B cell (primary cell): ENCODE results near the gene PGA3. TPM values are rescaled to one million over a fixed set of nuclear protein-coding genes. Genes with fewer than 3 reads are reported as not detected.

Experiments used
- ATAC-seq: fragments of 200-7000 bp; cut with Tn5 transposase; one replicate; pipeline ENCODE4 v1.10.0; 2021; ENCODE audit warnings: low read depth, mild to moderate bottlenecking, moderate number of reproducible peaks, moderate library complexity
- CTCF ChIA-PET: fragments of 350-600 bp; sonication (Branson Sonifier 250); formaldehyde crosslinking; loops from one replicate; lab custom pipeline; 2021; ENCODE audit warnings: antibody characterized with exemption, inconsistent platforms; lab: Charles Lee
- POLR2A ChIA-PET: fragments of 350-600 bp; sonication (Branson Sonifier 250); formaldehyde crosslinking; loops from one replicate; lab custom pipeline; 2021; ENCODE audit warnings: antibody characterized with exemption; lab: Charles Lee
- DNase-seq: peaks from one replicate; pipeline ENCODE4 v3.0.0; 2013
- H2AFZ ChIP-seq: 2 replicates; pipeline ENCODE4 v1.6.1; 2012; ENCODE audit warnings: mild to moderate bottlenecking, low read depth, low read length; ENCODE audit not compliant: insufficient read depth, poor library complexity, severe bottlenecking
- H3K27ac ChIP-seq, 2 donors: 1 replicate in 1 of 2; 2 replicates in 1 of 2; pipeline ENCODE4 v1.5.1; 2012 to 2013; ENCODE audit warnings: low read length in 2 of 2, mild to moderate bottlenecking in 2 of 2, moderate library complexity in 1 of 2
- H3K27me3 ChIP-seq, 4 experiments: fragments of 200-600 bp in 1 of 4; sonication (generic) in 1 of 4; replicated peaks in 1 of 4; 1 replicate in 2 of 4; 2 replicates in 2 of 4; pipeline versions ENCODE4 v1.6.1 to v1.7.0; 2013 to 2016; ENCODE audit warnings: low read length in 3 of 4, mild to moderate bottlenecking in 2 of 4, mixed read lengths in 1 of 4, moderate library complexity in 1 of 4; ENCODE audit not compliant: insufficient read depth in 4 of 4, control insufficient read depth in 3 of 4; ENCODE audit errors: control extremely low read depth in 1 of 4
- H3K36me3 ChIP-seq, 2 experiments: replicated peaks in 1 of 2; 1 replicate in 1 of 2; 2 replicates in 1 of 2; pipeline versions ENCODE4 v1.6.1 to v1.7.1; 2013; ENCODE audit warnings: low read length in 1 of 2; ENCODE audit not compliant: insufficient read depth in 2 of 2, control insufficient read depth in 1 of 2; ENCODE audit errors: control extremely low read depth in 1 of 2, extremely low read depth in 1 of 2
- H3K4me1 ChIP-seq, 2 donors: fragments of 200-600 bp in 1 of 2; sonication (generic) in 1 of 2; 1 replicate in 1 of 2; 2 replicates in 1 of 2; pipeline versions ENCODE4 v1.5.1 to v1.6.1; 2013 to 2017; ENCODE audit warnings: low read length in 2 of 2; ENCODE audit not compliant: control insufficient read depth in 2 of 2, insufficient read depth in 2 of 2
- H3K4me2 ChIP-seq: replicated peaks from 2 replicates; pipeline ENCODE3; 2012; ENCODE audit warnings: mild to moderate bottlenecking, low read depth, low read length; ENCODE audit not compliant: poor library complexity, severe bottlenecking
- H3K4me3 ChIP-seq, 5 experiments: fragments of 200-600 bp in 1 of 5; sonication (generic) in 1 of 5; 1 replicate in 3 of 5; 2 replicates in 2 of 5; pipeline versions ENCODE4 v1.5.1 to v1.7.0; 2011 to 2016; ENCODE audit warnings: low read length in 4 of 5, mild to moderate bottlenecking in 4 of 5, low read depth in 2 of 5, control low read depth in 1 of 5, moderate library complexity in 1 of 5; ENCODE audit not compliant: insufficient read depth in 1 of 5; ENCODE audit errors: control extremely low read depth in 1 of 5, extremely low read depth in 1 of 5
- H3K79me2 ChIP-seq: fragments of 200-600 bp; sonication (generic); one replicate; pipeline ENCODE4 v1.6.0; 2016; ENCODE audit warnings: low read length; ENCODE audit not compliant: control insufficient read depth, insufficient read depth
- H3K9ac ChIP-seq: fragments of 200-600 bp; sonication (generic); 2 replicates; pipeline ENCODE4 v1.6.1; 2017; ENCODE audit warnings: mild to moderate bottlenecking, low read length, moderate library complexity
- H3K9me3 ChIP-seq, 3 donors: one replicate each; pipeline versions ENCODE4 v1.6.1 to v1.7.1; 2013; ENCODE audit warnings: low read length in 2 of 3; ENCODE audit not compliant: control insufficient read depth in 2 of 3, insufficient read depth in 1 of 3; ENCODE audit errors: control extremely low read depth in 1 of 3
- H4K20me1 ChIP-seq: 2 replicates; pipeline ENCODE4 v1.6.0; 2012; ENCODE audit warnings: mild to moderate bottlenecking, low read length; ENCODE audit not compliant: insufficient read depth, control insufficient read depth, poor library complexity, severe bottlenecking
- H3K27ac Mint-ChIP-seq: one replicate; pipeline ENCODE4 v1.8.0; 2021; ENCODE audit warnings: mixed read lengths
- H3K27me3 Mint-ChIP-seq: one replicate; pipeline ENCODE4 v1.8.0; 2021; ENCODE audit warnings: mixed read lengths
- H3K4me1 Mint-ChIP-seq: one replicate; pipeline ENCODE4 v1.8.0; 2021; ENCODE audit warnings: mixed read lengths
- H3K4me3 Mint-ChIP-seq: one replicate; pipeline ENCODE4 v1.8.0; 2021; ENCODE audit warnings: mixed read lengths
- H3K9me3 Mint-ChIP-seq: one replicate; pipeline ENCODE4 v1.8.0; 2022; ENCODE audit warnings: mixed read lengths; ENCODE audit not compliant: insufficient read depth
- EZH2 ChIP-seq: IDR thresholded peaks from 2 replicates; pipeline ENCODE4 v1.6.1; 2012; ENCODE audit warnings: borderline replicate concordance, low read depth, mild to moderate bottlenecking, moderate library complexity, low read length; ENCODE audit not compliant: insufficient read depth, poor library complexity, severe bottlenecking
- WGBS: methylation state at CpG from one replicate; pipeline ENCODE4 v1.1.5; 2013; ENCODE audit warnings: missing lambda C conversion rate; ENCODE audit not compliant: insufficient coverage; 5-methylcytosine and 5-hydroxymethylcytosine counted together
- intact Hi-C: fragments of 100-400 bp; cut with micrococcal nuclease; formaldehyde crosslinking; loops from one replicate; pipeline ENCODE4 v1.10.0; 2022
- polyA plus RNA-seq: library from polyadenylated mRNA; depleted of rRNA; stranded (reverse); fragments of >200 nt; gene quantifications from 2 replicates; pipeline ENCODE4 v1.2.3, GENCODE V29; 2012
- total RNA-seq, 2 donors: library from RNA; stranded (reverse); fragments of 120-200 nt in 1 of 2; gene quantifications; 1 replicate in 1 of 2; 2 replicates in 1 of 2; pipeline versions ENCODE4 v1.2.3 to v1.2.4, GENCODE V29; 2013 to 2022
- TF ChIP-seq, protein P1 (sequence below): fragments of 200-600 bp; IDR thresholded peaks from one replicate; pipeline ENCODE4 v1.8.0; 2022; ENCODE audit warnings: antibody characterized with exemption, mild to moderate bottlenecking

The PGA3 gene
- total and polyA plus RNA-seq, 2 donors (not counting 1 experiment from before 2014, with no cell fraction given), result not detected

DNA sequence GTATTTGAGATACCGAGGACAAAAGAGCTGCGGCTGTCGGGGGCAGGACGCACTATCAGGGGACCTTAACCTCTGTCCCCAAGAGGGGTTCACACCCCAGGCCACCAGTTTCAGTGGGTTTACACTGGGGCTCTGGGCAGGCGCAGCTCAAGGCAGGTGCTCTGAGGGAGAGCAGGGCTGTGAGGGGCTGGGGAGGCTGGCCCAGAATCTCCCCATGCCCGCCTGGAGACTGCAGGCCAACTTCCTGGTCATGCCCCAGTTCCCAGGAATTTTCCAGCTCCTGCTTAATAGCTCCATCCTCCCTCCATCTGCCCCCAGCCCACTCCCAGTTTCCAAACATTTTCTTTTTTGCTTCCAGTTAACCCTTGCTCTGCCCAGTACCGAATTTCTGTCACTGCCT, 7.6 kb upstream of the PGA3 start:
- POLR2A ChIA-PET, result no interaction called here
- CTCF ChIA-PET, result interaction anchor here (1.2 kb wide), 1 partner anchor 9 kb away, joined by 3 read pairs; no protein-coding TSS in a partner anchor
- H3K27ac ChIP-seq, result no peak overlapping the region
- H3K79me2 ChIP-seq, result no peaks in the 10 kb centered on the region
- Mint-ChIP-seq H3K27ac (no peak overlapping the region), H3K4me3 (no peak overlapping the region), H3K9me3 (no peaks in the 10 kb centered on the region), H3K4me1 (no peaks in the 10 kb centered on the region), H3K27me3 (peaks cover 28% of the 10 kb centered on the region)
- 88% methylated on average over 5 of the region's 7 CpGs for WGBS
- no peak for DNase-seq
- H4K20me1 ChIP-seq, result no peaks in the 10 kb centered on the region
- no peak for TF ChIP-seq EZH2
- TF ChIP-seq, protein P1, sequence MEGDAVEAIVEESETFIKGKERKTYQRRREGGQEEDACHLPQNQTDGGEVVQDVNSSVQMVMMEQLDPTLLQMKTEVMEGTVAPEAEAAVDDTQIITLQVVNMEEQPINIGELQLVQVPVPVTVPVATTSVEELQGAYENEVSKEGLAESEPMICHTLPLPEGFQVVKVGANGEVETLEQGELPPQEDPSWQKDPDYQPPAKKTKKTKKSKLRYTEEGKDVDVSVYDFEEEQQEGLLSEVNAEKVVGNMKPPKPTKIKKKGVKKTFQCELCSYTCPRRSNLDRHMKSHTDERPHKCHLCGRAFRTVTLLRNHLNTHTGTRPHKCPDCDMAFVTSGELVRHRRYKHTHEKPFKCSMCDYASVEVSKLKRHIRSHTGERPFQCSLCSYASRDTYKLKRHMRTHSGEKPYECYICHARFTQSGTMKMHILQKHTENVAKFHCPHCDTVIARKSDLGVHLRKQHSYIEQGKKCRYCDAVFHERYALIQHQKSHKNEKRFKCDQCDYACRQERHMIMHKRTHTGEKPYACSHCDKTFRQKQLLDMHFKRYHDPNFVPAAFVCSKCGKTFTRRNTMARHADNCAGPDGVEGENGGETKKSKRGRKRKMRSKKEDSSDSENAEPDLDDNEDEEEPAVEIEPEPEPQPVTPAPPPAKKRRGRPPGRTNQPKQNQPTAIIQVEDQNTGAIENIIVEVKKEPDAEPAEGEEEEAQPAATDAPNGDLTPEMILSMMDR, result no peak
- H3K4me3 ChIP-seq, result no peak overlapping the region
- H3K9me3 ChIP-seq, result peaks cover 0 to 3% (median 3%) of the 10 kb centered on the region in 3 donors
- ATAC-seq, result no peak
- no peak overlapping the region for H3K4me2 ChIP-seq
- H2AFZ ChIP-seq, result no peak overlapping the region
- no peaks in the 10 kb centered on the region for H3K36me3 ChIP-seq
- H3K4me1 ChIP-seq, result no peaks in the 10 kb centered on the region
- intact Hi-C loops, result no loop called here
- H3K27me3 ChIP-seq, result peaks cover 0 to 3% (median 0%) of the 10 kb centered on the region in 4 experiments
- no peak overlapping the region for H3K9ac ChIP-seq

DNA sequence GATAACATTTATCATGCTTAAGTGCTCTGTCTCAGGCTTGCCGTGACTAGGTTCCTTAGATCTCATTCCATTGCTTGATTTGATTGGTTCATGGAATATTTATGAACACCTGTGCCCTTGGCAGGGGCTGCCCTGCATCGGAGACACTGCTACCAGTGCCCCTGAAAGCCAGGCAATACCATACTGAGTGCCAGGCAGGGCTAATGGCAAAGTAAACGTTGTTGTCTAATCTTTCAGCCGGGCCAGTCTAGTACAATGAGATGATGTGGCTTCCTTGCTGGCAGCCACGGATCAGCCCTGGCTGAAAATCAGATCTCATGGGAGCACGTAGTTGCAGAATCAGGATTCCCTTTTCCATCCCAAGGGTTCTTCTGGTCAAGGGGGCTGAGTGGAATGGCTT, 5.0 kb upstream of the PGA3 start:
- POLR2A ChIA-PET, result no interaction called here
- intact Hi-C loops, result no loop called here
- ATAC-seq, result no peak

More for the DNA sequence above, 5.0 kb upstream of the PGA3 start:
- no peak overlapping the region for H3K9ac ChIP-seq
- H2AFZ ChIP-seq, result no peak overlapping the region
- DNase-seq, result no peak
- 91% methylated on average over 4 of the region's 6 CpGs for WGBS
- Mint-ChIP-seq H3K27me3 (peaks cover 35% of the 10 kb centered on the region), H3K9me3 (no peaks in the 10 kb centered on the region), H3K27ac (no peak overlapping the region), H3K4me3 (no peak overlapping the region), H3K4me1 (no peaks in the 10 kb centered on the region)
- no peaks in the 10 kb centered on the region for H3K36me3 ChIP-seq
- no peak for TF ChIP-seq EZH2
- TF ChIP-seq, protein P1, result no peak
- peaks cover 0 to 3% (median 0%) of the 10 kb centered on the region in 4 experiments for H3K27me3 ChIP-seq
- no peak overlapping the region for H3K27ac ChIP-seq
- H3K79me2 ChIP-seq, result no peaks in the 10 kb centered on the region
- H3K9me3 ChIP-seq, result peaks cover 0 to 3% (median 0%) of the 10 kb centered on the region in 3 donors
- H3K4me3 ChIP-seq, result no peak overlapping the region
- no peaks in the 10 kb centered on the region for H3K4me1 ChIP-seq
- H3K4me2 ChIP-seq, result no peak overlapping the region
- CTCF ChIA-PET, result interaction anchor here (0.6 kb wide), 1 partner anchor 10 kb away, joined by 3 read pairs; no protein-coding TSS in a partner anchor
- H4K20me1 ChIP-seq, result no peaks in the 10 kb centered on the region
